22Rv1 (cell line): ENCODE data around the gene ADGRL3.

ENCODE experiments used
- CTCF ChIP-seq: fragments of 450-650 bp; IDR thresholded peaks from 2 replicates; pipeline ENCODE4 v1.5.1; 2017; ENCODE audit warnings: mild to moderate bottlenecking
- ZFX ChIP-seq: fragments of 450-650 bp; IDR thresholded peaks from 2 replicates; pipeline ENCODE4 v1.6.1; 2017; ENCODE audit warnings: antibody characterized with exemption, borderline replicate concordance

- TF ChIP-seq CTCF (no peak), ZFX (no peak)
Measured at GRCh38 chr4:61300266-61300844, 100.2 kb downstream of the ADGRL3 start.
